HCEC 1CT (cell line): ENCODE data around the gene NTM.

ENCODE experiments used
- DNase-seq: peaks from one replicate; pipeline ENCODE4 v3.0.0-alpha.2; 2017

The NTM gene

DNA sequence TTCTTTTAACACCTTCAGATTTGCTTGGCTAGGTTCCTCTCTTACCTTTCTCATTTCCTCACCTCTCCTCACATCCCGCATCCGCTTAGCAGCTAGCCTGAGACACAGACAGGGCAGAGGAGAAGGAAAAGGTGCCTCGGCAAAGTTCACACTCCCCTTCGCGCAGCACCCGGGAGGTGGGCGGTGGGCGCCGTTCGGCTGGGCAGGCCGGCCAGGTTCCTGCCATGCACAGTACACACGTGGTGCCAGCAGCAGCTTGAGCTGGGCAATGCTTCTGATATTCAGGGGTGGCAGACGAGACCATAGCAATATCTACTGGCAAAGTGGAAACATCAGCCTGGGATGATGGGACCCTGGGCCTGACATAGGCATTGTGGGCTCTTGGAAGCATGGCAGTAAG lies 3.3 kb downstream of the NTM start:
- no peak for DNase-seq

- DNase-seq, result no peak
Observed at GRCh38 chr11:131375421-131375820, 5.0 kb downstream of the NTM start.

- no peak for DNase-seq
Observed at GRCh38 chr11:131375915-131376314, 5.5 kb downstream of the NTM start.

DNA sequence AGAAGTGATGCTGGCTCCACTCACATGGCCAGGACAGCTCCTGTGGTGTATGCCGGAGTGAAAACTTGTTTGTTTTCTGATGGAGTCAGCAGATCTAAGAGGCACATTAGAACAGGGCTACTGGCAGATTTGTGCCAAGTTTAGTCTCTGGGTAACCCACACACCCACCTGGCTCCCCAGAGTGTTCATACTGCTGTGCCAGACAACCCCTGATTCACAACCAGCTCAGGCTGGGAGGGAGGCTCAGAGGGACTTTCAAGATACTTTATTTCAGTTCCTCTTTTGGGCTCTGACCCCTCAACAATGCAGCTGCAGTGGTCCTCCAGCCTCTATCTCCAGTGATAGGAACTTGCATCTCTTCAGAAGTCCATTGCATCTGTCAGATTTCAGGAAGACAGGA lies 8.5 kb downstream of the NTM start:
- DNase-seq, result no peak

DNA sequence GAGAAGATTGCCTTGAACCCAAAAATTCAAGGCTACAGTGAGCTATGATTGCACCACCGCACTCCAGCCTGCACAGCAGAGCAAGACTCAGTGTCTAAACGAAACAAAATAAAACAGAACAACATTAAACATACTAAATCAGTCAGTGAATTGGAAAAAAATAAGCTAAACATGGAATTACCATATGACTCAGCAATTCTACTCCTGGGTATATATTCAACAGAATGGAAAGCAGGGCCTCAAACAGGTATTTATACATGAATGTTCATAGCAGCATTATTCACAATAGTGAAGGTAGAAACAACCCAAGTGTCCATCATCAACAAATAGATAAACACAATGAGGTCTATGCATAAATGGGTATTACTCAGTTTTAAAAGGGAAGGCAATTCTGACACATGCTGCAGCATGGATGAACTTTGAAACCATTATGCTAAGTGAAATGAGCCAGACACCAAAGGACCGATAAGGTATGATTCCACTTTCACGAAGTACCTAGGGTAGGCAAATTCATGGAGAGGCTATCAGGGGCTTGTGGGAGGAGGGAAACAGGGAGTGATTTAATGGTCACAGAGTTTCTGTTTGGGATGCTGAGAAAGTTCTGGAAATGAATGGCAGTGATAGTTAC lies 15.5 kb downstream of the NTM start:
- no peak for DNase-seq

DNA sequence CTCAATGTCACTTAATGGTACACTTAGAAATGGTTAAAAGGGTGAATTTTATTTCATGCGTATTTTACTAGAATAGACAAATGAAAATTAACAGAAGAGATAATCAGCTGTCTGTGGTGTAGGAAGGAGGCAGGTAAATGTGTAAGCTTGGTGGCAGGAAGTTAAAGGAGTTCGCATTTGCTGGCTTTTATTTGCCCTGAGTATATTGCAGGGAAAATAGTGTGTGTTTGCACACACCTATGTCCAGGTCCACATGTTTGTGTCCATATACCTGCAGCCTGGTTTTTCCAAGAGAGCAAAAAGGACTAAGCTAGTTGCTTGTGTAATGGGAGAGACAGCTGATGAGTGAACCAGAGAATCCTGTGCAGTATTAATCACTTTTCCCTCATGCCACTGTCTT lies 16.0 kb downstream of the NTM start:
- DNase-seq, result no peak

DNA sequence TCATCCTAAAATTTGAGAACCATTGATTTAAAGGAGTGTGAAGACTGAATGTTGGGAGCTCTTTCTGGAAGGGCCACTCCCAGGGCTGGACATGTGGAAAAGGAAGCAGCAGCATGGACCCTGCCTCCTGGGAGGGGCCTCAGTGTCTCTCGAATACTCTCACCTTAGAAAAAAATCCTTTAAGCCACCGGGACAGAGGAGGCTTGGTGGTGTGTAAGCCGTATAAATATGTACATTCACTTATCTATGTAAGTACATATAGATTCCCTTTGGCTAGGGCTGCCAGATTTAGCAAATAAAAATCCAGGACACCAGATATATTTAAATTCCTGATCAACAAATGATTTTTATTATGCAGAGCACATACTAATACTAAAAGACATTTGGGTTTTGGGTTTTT lies 17.6 kb downstream of the NTM start:
- DNase-seq, result no peak

DNA sequence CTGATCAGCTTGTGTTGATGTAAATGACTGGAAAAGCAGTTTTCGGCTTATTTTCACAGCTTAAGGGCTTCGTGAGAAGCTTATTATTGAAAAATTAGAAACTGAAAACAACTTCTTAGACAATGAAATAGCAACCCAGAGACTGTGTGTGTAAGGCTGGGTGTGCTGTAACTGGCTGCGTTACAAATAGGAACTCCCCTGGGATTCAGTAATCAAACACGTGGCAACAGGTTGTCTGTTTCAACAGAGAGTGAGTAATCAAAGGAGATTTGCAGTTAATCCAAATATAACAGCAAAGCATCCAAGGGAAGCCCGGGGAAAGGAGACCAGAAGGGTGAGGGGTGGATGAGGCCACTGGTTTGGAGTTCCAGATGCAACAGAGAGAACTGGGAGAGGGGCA lies 19.2 kb downstream of the NTM start:
- DNase-seq, result no peak

- DNase-seq, result no peak
Observed at GRCh38 chr11:131391176-131391575, 20.8 kb downstream of the NTM start.

DNA sequence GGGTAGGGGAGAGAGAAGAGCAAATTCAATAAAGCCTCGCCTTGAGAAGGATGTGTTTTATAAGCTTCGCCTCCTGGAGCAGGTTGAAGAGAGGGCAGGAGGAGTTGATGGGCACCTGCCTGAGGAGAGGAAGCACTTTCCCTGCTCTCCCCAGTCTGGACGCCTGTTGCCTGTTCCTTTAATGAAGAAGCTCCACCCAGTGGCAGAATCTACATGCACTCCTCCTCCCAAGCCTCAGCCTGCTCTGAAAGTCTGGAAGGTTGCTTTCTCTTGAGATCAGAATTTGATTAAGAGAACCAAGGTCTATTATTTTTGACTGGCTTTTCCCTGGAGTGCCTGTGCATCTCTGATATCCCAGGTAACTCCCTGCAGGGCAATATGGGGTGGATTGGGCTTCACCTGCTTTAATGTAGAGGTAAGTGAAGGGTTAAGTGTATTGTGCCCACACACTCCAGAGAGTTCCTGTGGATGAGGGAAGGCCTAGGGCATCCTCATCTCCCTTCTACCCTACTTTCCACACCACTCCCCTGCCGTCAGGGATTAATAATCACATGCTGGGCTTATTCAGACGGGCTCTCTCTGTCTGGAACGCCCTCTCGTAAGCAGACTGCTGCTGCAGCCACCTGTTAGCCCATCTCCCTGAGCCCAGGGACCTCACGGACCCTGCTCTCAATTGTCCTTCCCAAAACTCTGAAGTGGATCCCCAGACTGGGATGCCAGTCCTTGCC lies 22.3 kb downstream of the NTM start:
- DNase-seq, result no peak

DNA sequence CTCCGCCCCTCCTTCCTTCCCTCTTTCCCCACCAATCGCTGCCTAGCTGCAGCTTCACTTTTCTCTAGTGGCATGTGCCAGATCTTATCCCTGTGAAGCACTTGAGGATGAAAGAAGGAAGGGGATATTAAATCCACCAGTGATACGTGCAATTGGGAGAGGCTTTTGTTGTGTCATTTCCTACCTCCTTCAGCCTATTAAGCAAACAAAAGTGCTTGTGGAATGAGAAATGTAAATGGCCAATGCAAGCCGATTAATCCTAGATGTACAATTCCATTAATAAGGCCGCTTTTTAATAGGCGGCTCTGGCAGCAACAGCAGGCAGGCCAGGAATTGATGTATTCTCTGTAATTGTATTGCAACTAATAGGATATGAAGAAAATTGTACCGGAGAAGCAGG lies 23.3 kb downstream of the NTM start:
- DNase-seq, result no peak

DNA sequence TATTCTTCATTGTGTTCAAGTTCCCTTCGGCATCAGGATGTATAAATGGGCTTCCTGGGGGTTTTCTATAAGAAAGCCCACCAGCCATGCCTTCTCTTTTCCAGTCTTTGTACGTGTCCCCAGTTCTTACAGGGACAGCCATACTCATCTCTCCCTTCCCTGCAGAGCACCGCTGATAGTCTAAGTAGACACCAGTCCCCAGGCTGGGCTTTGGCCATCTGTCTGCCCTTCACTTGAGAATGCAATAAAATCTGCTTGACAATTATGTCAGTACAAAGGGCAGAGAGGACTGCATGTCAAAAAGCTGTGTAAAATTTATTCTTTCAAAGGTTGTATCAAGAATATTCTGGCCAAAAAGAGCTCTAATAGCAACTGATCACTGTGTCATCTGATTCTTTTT lies 27.3 kb downstream of the NTM start:
- no peak for DNase-seq

DNA sequence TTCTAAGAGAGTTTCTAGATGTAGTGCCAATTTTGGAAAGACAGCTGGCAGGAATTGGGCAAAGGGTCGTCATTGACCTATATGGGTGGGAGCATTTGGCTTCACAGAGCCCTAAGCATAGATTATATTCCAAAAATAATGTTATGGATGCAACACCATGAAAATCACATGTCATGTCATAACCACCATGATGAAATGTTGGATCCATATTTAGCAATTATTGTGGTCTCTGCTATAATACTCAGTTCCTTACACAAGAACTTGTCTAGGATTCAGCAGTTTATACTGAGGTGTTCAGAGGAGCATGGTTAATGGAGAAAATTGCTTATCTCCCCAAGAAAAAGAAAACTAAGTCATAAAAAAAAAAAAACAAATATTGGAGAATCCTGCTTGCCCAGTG lies 31.6 kb downstream of the NTM start:
- DNase-seq, result no peak

DNA sequence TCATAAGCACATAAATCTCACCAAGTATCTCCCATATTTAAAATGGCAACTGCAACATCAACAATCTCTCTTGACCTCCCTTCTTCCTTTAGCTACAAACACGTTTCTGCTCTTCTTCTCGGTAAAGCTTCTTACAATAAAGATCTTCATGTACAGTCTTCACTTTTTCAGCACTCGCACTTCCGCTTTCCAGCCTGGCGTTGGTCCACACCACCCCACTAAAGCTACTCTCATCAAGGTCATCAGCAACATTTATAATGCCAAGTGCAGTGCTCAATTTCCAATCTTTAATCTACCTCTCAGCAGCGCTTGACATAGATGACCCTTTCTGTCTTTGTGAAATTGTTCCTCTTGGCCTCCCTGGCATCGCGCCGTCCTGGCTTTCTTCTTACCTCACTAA lies 33.6 kb downstream of the NTM start:
- no peak for DNase-seq

DNA sequence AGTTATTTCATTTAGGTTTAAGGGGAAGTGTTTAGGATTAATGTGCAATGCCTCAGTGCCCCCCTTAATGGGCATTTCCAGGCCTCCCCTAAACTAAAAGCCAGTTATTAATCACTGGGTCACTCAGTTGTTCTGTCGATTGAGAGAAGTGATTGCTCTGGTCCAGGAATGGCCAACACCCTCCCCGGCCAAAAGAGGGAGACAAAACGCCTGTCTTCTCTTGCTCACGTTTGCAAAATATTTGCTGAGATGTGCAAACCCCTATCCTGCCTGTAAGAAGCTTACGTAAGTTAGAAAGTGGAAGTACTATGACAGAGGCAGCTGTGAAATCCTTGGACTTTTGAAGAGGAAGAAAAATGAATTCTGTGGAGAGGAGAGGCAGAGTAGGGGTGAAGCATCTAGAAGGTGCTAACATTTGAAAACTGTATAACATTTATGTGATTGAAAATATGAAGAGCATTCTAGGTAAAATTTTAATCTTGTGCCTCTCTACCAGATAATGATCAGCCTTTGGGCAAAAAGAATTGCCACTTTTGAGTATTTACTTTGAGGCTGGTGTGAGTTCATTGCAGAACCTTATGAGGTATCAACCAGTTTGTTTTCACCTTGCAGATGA lies 37.7 kb downstream of the NTM start:
- DNase-seq, result peak; percentile 22

- DNase-seq, result no peak
Observed at GRCh38 chr11:131409345-131409744, 38.9 kb downstream of the NTM start.

- DNase-seq, result no peak
Observed at GRCh38 chr11:131411636-131412035, 41.2 kb downstream of the NTM start.

GRCh38 chr11:131412061-131412460 lies 41.6 kb downstream of the NTM start:
- no peak for DNase-seq

DNA sequence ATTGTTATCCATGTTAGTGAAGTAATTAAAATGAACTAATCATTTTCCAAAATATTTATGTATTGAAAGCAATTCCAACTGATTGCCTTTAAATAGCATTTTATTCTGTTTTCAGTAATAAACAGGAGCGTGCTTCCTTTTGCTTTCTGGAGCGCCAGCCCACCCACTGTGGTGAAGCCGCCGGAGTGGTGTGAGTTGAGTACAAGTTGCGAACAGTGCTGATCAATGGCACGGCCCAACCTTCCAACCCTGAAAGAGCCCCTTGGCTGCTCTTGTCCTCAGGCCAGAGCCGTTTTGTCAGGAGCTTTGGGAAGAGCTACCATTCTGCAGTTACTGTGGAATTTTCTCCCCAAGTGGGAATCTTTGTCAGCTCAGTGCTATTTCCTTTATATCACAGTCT lies 42.8 kb downstream of the NTM start:
- DNase-seq, result no peak

DNA sequence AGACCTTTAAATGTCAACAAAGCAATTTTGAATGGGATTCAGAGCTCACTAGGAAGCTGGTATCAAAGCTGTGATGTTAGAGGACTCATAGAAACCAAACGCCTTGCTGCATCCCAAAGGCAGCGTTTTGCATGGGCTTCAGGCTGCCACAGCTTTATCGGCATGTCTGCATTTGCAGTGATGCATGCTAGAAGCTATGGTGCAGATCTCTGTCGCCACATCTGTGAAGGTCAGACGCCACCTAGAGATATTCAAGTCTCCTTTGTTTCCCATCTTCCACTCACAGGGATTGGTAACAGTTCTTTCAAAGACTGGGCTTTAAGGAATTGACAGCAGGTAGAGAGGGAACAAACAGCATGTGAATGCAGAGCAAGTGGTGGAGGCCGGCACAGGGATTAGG lies 47.8 kb downstream of the NTM start:
- no peak for DNase-seq

DNA sequence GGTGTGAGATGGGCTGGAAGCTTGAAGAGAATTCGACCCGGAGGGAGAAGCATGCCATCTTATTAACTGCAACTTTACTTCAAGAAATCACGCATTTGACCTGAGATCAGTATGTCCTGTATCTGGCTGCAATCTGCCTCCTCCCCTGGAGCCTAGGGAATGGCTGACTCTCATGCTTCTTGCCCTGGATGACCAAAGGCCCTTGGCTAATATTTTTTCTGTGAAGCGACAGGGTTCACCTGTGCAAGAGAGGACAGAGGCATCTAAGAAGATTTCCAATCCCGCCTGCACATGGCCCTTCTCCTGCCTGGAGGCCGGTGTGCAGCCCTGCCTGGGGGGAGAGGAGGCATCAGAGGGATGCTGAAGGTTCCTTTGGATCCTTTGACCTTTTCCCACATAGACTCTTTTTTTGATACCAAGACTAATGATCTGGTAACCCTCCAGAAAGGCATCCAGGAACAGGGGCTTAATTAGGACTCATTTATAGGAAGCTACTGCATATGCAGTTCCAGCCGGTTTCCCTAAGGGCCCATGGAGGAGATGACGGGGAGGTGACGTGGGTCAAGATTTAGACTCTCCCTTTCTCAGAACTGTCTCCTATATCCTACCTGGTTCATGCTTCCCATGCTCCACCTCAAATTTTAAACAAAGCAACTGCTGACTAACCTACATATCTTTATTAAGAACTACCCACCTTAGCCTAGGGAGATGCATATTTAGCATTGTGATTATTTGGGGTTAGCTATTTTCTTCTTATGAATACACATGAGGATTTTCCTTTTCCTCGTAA lies 50.8 kb downstream of the NTM start:
- no peak for DNase-seq

DNA sequence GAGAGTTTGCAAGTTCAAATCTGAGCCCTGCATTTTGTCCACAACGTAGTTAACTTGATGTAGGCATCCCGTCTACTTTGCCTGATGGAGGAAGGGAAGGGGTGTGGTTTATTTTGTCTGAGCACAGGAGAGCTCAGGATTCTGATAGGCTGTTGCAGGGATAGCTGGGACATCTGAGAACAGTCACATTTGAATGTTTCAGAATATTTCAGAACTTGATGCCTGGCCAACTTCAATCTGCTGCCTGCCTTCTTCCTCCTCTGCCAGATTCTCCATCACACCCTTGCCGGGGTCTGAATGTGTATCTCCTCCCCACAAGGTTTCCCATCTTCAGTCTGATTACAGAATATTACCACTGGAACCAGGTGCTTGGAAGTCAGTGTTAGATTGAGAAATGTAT lies 51.6 kb downstream of the NTM start:
- no peak for DNase-seq

GRCh38 chr11:131422496-131422895 lies 52.1 kb downstream of the NTM start:
- DNase-seq, result no peak

DNA sequence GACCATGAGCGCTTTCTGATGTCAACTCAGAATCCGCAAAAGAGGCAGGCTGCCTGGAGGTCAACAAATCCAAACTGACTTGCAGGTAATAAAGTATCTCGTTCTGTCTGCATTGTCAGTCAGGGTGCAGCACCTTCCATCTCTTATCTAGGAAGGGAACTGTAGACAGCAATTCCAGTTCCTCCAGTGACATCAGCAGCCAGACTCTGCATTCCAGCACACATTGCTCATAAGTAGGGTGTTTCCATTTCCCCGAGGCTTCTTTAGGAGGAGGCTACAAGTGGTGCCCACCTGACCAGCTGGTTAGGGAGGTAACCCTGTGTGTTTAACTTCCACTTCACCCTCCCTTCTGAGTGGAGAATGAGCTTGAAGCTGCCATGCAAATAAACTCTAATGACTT lies 53.3 kb downstream of the NTM start:
- DNase-seq, result no peak
